NK-92 treated with Interleukin-12 subunit alpha and Interleukin-12 subunit beta, amount 100 ng/mL, for 24 hours (cell line): ENCODE data around the gene ADGRG6.

Experiments used
- DNase-seq: peaks from one replicate; lab custom pipeline; 2025; lab: John Stamatoyannopoulos, UW

Gene ADGRG6

DNA sequence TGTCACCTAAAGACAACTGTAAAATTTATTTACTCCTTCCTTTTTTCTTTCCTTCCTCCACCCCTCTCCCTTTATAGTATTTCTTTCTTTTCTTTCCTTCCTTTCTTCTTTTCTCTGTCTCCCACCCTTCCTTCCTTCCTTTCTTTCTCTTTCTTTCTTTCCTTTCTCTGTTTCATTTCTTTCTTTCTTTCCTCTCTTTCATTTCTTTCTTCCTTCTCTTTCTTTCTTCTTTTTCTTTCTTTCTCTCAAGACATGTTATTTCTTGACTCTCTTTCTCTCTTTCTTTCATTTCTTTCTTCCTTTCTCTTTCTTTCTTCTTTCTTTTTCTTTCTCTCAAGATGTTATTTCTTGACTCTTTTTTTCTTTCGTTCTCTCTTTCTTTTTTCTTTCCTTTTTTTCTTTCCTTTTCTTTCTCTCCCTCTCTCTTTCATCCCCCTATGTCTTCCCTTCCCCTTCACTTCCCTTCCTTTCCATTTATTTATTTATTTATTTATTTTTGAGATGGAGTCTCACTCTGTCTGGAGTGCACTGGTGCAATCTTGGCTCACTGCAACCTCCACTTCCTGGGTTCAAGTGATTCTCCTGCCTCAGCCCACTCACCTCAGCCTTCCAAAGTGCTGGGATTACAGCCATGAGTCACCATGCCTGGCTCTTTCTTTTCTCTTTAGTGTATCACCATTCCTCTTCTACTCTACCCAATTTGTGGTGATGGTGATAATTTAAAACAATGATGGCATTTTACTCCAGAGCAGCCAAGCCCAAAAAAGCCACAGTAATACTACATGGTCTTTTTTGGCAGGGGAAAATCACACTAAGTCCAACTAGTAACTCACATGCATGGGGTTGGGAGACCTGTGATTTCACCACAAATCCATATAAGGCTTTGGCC lies 188.2 kb downstream of the ADGRG6 start:
- no peak for DNase-seq
